GM18508 (cell line): ENCODE measurements around the gene SH3RF3.

Experiments used
- ATAC-seq: cut with Tn5 transposase; IDR thresholded peaks from one replicate; pipeline ENCODE4 v1.9.1; 2021; ENCODE audit warnings: moderate number of reproducible peaks; ENCODE audit not compliant: insufficient read depth, unreplicated experiment

SH3RF3 gene

DNA sequence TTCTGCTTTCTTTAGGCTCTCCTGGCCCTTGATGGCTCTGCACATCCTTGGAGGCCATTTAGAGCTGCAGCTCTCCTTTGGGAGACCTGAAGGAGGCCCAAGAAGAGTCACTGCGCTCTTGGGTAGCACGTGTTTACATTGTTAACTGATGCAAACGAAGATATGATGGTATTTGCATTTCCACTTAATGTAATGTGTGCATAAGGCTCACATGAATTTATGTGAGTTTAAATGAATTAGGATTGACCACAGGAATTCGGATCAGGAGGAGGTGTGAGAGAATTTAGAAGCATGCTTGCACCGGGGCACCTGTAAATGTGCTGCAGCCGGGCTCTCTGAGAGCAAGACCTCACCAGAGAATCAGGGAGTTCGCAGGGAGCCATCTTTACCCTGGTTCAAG is 7.5 kb downstream of the SH3RF3 start:
- ATAC-seq = no peak

GRCh38 chr2:109137616-109138015 is 8.6 kb downstream of the SH3RF3 start:
- no peak for ATAC-seq

- ATAC-seq = no peak
Measured at GRCh38 chr2:109138449-109138848, 9.4 kb downstream of the SH3RF3 start.

- ATAC-seq = no peak
Measured at GRCh38 chr2:109139002-109139401, 10.0 kb downstream of the SH3RF3 start.

- ATAC-seq = no peak
Measured at GRCh38 chr2:109139865-109140396, 10.9 kb downstream of the SH3RF3 start.

GRCh38 chr2:109141006-109141600 is 12.1 kb downstream of the SH3RF3 start:
- no peak for ATAC-seq

- no peak for ATAC-seq
Measured at GRCh38 chr2:109141727-109142283, 12.8 kb downstream of the SH3RF3 start.

GRCh38 chr2:109142416-109143210 is 13.6 kb downstream of the SH3RF3 start:
- no peak for ATAC-seq

GRCh38 chr2:109143214-109144187 is 14.5 kb downstream of the SH3RF3 start:
- no peak for ATAC-seq

DNA sequence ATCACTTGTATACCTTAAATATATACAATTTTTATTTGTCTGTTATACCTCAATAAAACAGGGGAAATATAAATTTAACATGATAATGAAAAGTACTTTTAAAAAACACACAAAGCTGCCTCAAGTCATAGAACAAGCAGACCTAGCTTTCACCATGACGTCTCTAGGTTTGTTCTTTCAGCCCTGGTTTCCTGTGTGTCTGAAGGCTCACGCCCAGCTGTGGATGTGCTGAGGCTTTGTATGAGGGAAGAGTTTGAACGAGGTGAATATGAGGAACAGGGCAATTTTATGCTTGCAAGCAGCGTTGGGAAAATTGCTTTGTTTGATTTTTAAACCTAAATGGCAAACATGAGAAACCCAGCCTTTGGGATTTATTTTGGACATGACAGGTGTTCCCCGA is 15.3 kb downstream of the SH3RF3 start:
- ATAC-seq = no peak

DNA sequence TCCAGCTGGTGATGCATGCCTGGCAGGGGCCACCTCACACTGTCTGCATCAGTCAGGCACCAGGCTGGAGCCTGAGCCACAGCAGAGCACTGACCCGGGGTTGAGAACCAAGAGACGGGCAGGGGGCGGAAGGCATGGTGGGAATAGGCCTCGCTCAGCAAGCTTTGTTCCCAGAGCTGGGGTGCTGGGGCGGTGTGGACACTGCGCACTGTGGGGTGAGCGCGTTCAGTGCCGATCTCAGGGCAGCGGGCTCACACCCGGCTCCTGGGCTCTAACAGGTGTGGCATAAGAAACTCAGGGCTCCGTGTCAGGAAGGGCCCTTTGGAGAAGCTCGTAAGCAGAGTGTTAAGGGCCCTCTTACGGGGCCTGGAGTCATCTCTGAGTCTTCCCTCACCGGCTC is 15.7 kb downstream of the SH3RF3 start:
- no peak for ATAC-seq

GRCh38 chr2:109145286-109145685 is 16.3 kb downstream of the SH3RF3 start:
- no peak for ATAC-seq

DNA sequence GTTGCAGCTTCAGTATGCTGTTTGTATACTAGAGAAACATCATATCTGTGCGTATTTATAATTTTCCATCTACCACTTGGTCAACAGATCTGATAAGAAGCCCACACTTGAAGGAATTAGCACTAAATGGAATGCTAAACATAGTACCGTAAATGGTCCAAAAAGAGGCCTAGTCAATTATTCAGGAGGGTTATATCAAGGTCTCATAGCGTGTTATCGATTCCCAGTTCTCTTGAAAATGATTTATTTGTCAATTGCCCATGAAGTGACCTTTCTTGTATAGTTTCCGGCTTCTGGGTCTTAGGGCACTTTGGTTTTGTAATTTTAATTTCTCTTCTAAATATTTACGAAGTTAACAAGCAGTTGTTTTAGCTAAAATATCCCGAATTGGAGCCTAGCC is 18.4 kb downstream of the SH3RF3 start:
- no peak for ATAC-seq

DNA sequence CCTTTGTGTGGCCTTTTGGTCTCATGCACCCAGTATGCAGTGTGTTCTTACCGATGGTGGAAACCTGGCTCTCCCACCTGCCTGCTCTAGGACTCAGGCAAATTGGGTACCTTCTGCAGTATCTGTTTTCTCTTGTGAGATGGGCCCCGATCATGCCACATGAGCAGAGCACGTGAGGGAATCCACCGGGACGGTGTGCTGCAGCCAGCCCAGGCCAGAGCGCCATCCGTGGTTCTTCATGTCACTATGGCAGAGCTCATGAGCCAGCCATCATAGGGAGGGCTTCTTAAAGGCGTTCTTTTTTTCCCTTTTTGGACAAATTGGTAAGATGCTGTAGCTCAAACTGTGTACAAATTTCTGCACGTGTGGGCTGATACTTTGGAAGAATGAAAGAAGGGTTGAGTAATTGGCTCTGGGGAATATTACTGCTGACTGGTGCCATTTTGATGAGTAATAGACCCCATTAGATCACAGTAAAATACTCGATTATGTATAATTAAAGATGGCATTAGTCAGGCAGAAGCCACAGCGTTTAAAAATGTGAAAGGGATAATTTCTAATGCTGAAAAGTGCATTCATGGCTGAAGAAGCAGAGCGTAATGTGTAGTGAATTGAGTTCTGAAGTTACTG is 19.2 kb downstream of the SH3RF3 start:
- ATAC-seq = no peak

DNA sequence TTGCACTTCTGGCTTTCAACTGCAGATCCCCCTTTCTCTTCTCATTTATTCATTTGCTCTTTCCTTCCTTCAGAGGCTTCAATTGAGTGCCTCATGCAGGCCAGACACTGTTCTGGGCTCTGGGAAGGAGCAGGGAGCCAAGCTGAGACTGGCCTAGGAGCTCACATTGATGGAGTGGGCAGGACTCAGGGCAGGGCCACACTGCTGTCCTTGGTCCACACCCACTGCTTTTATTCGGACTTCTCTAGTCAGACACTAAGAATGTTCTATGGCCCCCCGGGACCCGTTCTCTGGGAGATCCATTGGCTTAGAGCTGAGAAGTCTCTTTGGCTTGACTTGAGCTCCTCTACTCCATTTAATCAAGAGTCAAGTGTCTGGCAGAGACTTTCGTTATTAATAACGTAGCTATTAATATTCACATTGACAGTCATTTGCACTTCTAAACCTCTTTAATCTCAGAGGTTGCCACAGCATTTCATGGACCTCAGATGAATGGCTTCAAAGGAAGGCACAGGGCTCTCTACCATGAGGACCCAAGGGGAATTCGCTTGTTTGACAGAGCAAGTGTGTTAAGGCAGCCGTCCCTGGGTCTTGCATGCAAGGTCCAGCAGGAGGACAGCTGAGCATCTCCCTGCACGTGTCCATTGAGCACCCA is 20.1 kb downstream of the SH3RF3 start:
- no peak for ATAC-seq

DNA sequence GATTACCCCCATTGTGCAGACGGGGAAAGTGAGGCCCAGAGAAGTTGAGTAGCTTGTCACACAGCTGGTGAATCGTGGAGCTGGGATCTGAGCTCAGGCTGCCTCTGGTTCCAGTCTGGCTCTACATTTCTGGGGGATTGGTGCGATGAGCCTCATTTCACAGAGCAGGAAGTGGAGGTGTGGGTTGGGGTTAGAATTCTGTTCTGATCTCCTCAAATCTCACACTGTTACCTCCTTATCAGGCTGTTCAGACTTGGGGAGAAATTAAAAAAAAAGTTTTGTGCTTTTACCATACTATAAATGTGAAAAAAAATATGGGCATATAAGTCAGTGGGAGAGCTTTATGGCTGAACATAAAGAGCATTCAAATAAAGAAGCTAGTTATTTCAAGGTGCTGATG is 21.6 kb downstream of the SH3RF3 start:
- no peak for ATAC-seq

DNA sequence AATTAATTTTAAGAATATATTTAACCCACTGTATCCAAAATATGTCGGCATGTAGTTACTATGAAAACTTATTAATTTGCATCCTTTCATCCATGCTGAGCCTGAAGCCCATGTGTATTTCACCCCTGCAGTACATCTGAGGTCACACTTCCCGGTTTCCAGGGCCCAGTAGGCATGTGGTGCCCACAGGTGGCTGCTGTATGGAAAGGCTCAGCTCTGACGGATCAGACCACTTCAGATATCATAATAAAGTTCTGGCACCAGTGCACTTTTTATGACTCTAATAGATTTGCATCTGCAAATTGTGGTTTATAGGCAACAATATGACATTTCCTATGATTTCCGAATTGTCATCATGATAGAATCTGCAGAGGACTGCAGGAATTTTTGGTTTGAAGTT is 22.5 kb downstream of the SH3RF3 start:
- no peak for ATAC-seq

GRCh38 chr2:109153005-109153784 is 24.2 kb downstream of the SH3RF3 start:
- ATAC-seq = no peak

DNA sequence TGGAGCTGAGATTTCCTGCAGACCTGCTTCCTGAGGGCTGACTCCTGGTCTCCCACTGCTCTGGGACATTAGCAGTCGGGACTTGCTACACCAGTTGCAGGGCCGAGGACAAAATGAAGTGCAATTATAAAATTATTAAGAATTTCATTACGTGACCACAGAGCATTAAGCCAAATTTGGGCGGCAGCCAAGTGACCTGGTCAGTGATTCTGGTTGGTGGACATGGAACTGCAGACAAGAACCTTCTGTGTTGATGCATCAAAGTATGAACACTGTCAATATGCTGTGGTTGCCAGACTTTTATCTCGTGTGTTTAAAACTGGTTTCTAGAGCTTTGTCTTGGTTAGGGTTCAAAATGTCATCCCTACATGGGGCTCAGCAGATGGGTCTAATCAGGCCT is 24.8 kb downstream of the SH3RF3 start:
- ATAC-seq = no peak
